IMR-90 (cell line): ENCODE data around the gene OXCT2. TPM values are rescaled to one million over a fixed set of nuclear protein-coding genes. Genes with fewer than 3 reads are reported as not detected.
"Not testable (repeated sequence)": the region's sequence is repeated elsewhere in the genome, so short reads cannot be mapped to it uniquely, and the experiment has no call there.

Source experiments
- ATAC-seq: fragments of 200-7000 bp; cut with Tn5 transposase; 2 replicates; pipeline ENCODE4 v1.9.1; 2020; ENCODE audit warnings: low read depth, mild to moderate bottlenecking, moderate library complexity
- BruUV-seq: library from RNA; stranded (reverse); fragments of 400-500 nt; replicated peaks from 2 replicates; lab custom pipeline; 2021; lab: Mats Ljungman, UMichigan
- CTCF ChIA-PET: fragments of 300-600 bp; formaldehyde crosslinking; extraction: SDS; loops from one replicate; lab custom pipeline; 2021; ENCODE audit warnings: antibody characterized with exemption; lab: Yijun Ruan, JAX
- POLR2A ChIA-PET: fragments of 300-600 bp; sonication (Branson Sonifier 250); formaldehyde crosslinking; loops from one replicate; lab custom pipeline; 2022; ENCODE audit warnings: antibody characterized with exemption; ENCODE audit not compliant: unreplicated experiment; lab: Charles Lee
- DNase-seq: peaks from one replicate; pipeline ENCODE4 v3.0.0; 2013
- H2AFZ ChIP-seq: replicated peaks from 2 replicates; pipeline ENCODE3; 2013; ENCODE audit warnings: low read length, mild to moderate bottlenecking; ENCODE audit not compliant: poor library complexity
- H2AK5ac ChIP-seq: 2 replicates; pipeline ENCODE4 v1.6.1; 2013; ENCODE audit warnings: low read depth, low read length, inconsistent platforms
- H2AK9ac ChIP-seq: replicated peaks from 2 replicates; pipeline ENCODE3; 2013; ENCODE audit warnings: mild to moderate bottlenecking, low read depth, low read length, moderate library complexity; ENCODE audit not compliant: poor library complexity
- H2BK120ac ChIP-seq: 2 replicates; pipeline ENCODE4 v1.6.1; 2013; ENCODE audit warnings: low read depth, low read length, inconsistent platforms
- H2BK15ac ChIP-seq: 3 replicates; pipeline ENCODE4 v1.6.1; 2013; ENCODE audit warnings: low read depth, low read length, inconsistent platforms
- H2BK20ac ChIP-seq: 2 replicates; pipeline ENCODE4 v1.6.1; 2013; ENCODE audit warnings: low read depth, mild to moderate bottlenecking, inconsistent platforms, low read length, moderate library complexity
- H2BK5ac ChIP-seq: 2 replicates; pipeline ENCODE4 v1.6.1; 2013; ENCODE audit warnings: mild to moderate bottlenecking, low read depth, low read length, inconsistent platforms; ENCODE audit not compliant: poor library complexity, severe bottlenecking
- H3K14ac ChIP-seq: replicated peaks from 2 replicates; pipeline ENCODE4 v1.6.1; 2013; ENCODE audit warnings: low read depth, low read length, inconsistent platforms
- H3K18ac ChIP-seq: 2 replicates; pipeline ENCODE4 v1.6.1; 2013; ENCODE audit warnings: low read depth, low read length, control low read depth
- H3K23ac ChIP-seq: 2 replicates; pipeline ENCODE4 v1.6.1; 2013; ENCODE audit warnings: low read depth, low read length, inconsistent platforms
- H3K27ac ChIP-seq: 2 replicates; pipeline ENCODE4 v1.5.1; 2013; ENCODE audit warnings: mild to moderate bottlenecking, control low read depth, low read length; ENCODE audit not compliant: insufficient read depth
- H3K27me3 ChIP-seq: 2 replicates; pipeline ENCODE4 v1.6.1; 2013; ENCODE audit warnings: low read length; ENCODE audit not compliant: control insufficient read depth, insufficient read depth
- H3K36me3 ChIP-seq: 2 replicates; pipeline ENCODE4 v1.6.1; 2013; ENCODE audit warnings: low read length, mixed read lengths; ENCODE audit not compliant: control insufficient read depth, insufficient read depth
- H3K4ac ChIP-seq: 2 replicates; pipeline ENCODE4 v1.6.1; 2013; ENCODE audit warnings: low read depth, low read length, inconsistent platforms
- H3K4me1 ChIP-seq: 2 replicates; pipeline ENCODE4 v1.6.1; 2013; ENCODE audit warnings: low read length, mixed read lengths; ENCODE audit not compliant: control insufficient read depth, insufficient read depth
- H3K4me2 ChIP-seq: 2 replicates; pipeline ENCODE4 v1.6.1; 2013; ENCODE audit warnings: low read depth, mild to moderate bottlenecking, control low read depth, low read length, moderate library complexity
- H3K4me3 ChIP-seq: 2 replicates; pipeline ENCODE4 v1.5.1; 2013; ENCODE audit warnings: low read depth, mild to moderate bottlenecking, control low read depth, low read length, moderate library complexity; ENCODE audit not compliant: insufficient read depth
- H3K56ac ChIP-seq: 2 replicates; pipeline ENCODE4 v1.6.1; 2013; ENCODE audit warnings: low read length, inconsistent platforms; ENCODE audit not compliant: insufficient read depth; ENCODE audit errors: extremely low read depth
- H3K79me1 ChIP-seq, 2 experiments: 2 replicates each; pipeline ENCODE4 v1.6.1; 2013; ENCODE audit warnings: low read length in 2 of 2, inconsistent platforms in 1 of 2, low read depth in 1 of 2
- H3K9ac ChIP-seq: 2 replicates; pipeline ENCODE4 v1.6.1; 2013; ENCODE audit warnings: low read depth, low read length, control low read depth
- H3K9me1 ChIP-seq: 2 replicates; pipeline ENCODE4 v1.6.1; 2013; ENCODE audit warnings: low read length, inconsistent platforms; ENCODE audit not compliant: insufficient read depth
- H3K9me3 ChIP-seq: 2 replicates; pipeline ENCODE4 v1.6.1; 2013; ENCODE audit warnings: low read length; ENCODE audit not compliant: control insufficient read depth, insufficient read depth
- H4K20me1 ChIP-seq: 2 replicates; pipeline ENCODE4 v1.6.1; 2013; ENCODE audit warnings: low read length, inconsistent platforms; ENCODE audit not compliant: insufficient read depth
- H4K5ac ChIP-seq: 2 replicates; pipeline ENCODE4 v1.6.1; 2013; ENCODE audit warnings: mild to moderate bottlenecking, low read depth, low read length, control low read depth
- H4K8ac ChIP-seq, 2 experiments: 2 replicates each; pipeline ENCODE4 v1.6.1; 2013; ENCODE audit warnings: low read depth in 2 of 2, low read length in 2 of 2, control low read depth in 1 of 2, inconsistent platforms in 1 of 2
- H4K91ac ChIP-seq: 2 replicates; pipeline ENCODE4 v1.6.1; 2013; ENCODE audit warnings: low read depth, low read length, inconsistent platforms; ENCODE audit not compliant: insufficient read depth
- WGBS, 2 experiments: methylation state at CpG; one replicate each; pipeline versions ENCODE4 v1.1.5 to v1.1.7; 2013; ENCODE audit warnings: missing lambda C conversion rate in 2 of 2; ENCODE audit not compliant: insufficient read length in 1 of 2; ENCODE audit errors: extremely low coverage in 2 of 2; 5-methylcytosine and 5-hydroxymethylcytosine counted together
- dilution Hi-C: fragments of 300-500 bp; cut with HindIII; formaldehyde crosslinking; loops from one replicate; pipeline ENCODE4 v1.14.3; 2018; ENCODE audit warnings: low sequenced_read_pairs; ENCODE audit not compliant: unreplicated experiment
- in situ Hi-C: fragments of 300-500 bp; cut with MboI; formaldehyde crosslinking; loops from 3 replicates; pipeline ENCODE4 v1.14.3; 2019; ENCODE audit warnings: low sequenced_read_pairs, inconsistent platforms, mixed read lengths
- intact Hi-C: fragments of 100-400 bp; cut with micrococcal nuclease; formaldehyde crosslinking; loops from 2 replicates; pipeline ENCODE4 v1.10.0; 2022
- polyA plus RNA-seq, 3 experiments: library from polyadenylated mRNA; depleted of rRNA; stranded (reverse); fragments of >200 nt; gene quantifications; 2 replicates each; pipeline ENCODE4 v1.2.3, GENCODE V29; 2012; ENCODE audit warnings: low replicate concordance in 1 of 3
- total RNA-seq: library from RNA; depleted of rRNA; stranded (reverse); fragments of >200 nt; gene quantifications from 2 replicates; pipeline ENCODE4 v1.2.3, GENCODE V29; 2012

OXCT2 gene
- total and polyA plus RNA-seq, 2 of the 4 experiments (the other 2 are of a cell fraction): 0.18 to 0.22 TPM

DNA sequence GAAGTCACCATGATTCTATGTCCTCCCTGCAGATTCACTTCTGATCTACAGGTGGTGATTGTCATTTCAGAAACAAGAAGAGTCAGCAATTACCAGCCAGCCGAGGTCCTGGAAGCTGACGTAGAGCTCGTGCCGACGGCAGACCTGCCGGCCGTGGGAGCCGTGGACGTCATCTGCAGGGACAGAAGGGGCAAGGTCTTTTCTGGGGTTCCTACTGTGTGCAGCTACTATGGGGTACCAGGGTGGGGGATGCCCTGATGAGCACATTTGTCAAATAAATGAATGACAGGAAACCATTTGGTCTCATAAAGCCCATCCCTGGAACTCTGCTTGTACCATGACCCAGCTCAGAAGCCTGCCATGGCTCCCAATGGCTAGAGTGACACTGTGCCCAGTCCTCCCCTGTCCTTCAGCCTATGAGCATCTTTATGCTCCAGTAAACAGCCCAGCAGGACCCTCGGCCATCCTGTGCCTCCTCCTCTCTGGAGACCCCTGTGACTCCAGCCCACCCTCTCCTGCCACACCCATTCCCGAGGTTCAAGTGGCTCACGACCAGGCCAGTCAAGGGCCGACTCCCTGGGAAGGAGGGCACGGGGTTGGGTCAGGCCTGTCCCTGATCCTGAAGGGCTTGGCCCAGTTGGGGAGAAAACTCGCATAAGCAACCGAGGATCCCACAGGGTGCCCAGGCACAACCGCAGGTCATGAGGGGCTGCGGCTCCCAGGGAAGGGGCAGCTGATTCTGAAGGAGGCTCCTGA lies 7.4 kb downstream of the OXCT2 start:
- H3K79me1 ChIP-seq, H3K36me3 ChIP-seq, ATAC-seq, BruUV-seq, H3K27ac ChIP-seq, H4K91ac ChIP-seq, H2AK9ac ChIP-seq, H3K14ac ChIP-seq, POLR2A ChIA-PET, H3K18ac ChIP-seq, H3K27me3 ChIP-seq, H4K5ac ChIP-seq, H2BK120ac ChIP-seq, H4K8ac ChIP-seq, H3K9ac ChIP-seq, H2BK20ac ChIP-seq, H2AK5ac ChIP-seq, H3K4ac ChIP-seq, H3K9me1 ChIP-seq, H2BK5ac ChIP-seq, CTCF ChIA-PET, H3K9me3 ChIP-seq, H2BK15ac ChIP-seq, H3K56ac ChIP-seq, in situ Hi-C loops, dilution Hi-C loops, H3K23ac ChIP-seq, H3K4me3 ChIP-seq, DNase-seq, H3K4me2 ChIP-seq, H2AFZ ChIP-seq, H4K20me1 ChIP-seq, H3K4me1 ChIP-seq: not testable (repeated sequence)
- WGBS, 2 experiments: no CpG with 5 or more reads among the region's 18 CpGs
- intact Hi-C loops: loop anchor here (5.0 kb wide), 1 partner anchor 241 kb away; no protein-coding TSS in a partner anchor
